Erythroblast (primary cell): ENCODE results near the gene HES5.

Source experiments
- GATA1 ChIP-seq: IDR thresholded peaks from 2 replicates; pipeline ENCODE4 v1.6.1; 2011; ENCODE audit warnings: low read depth, mild to moderate bottlenecking, control low read depth, low read length, moderate library complexity
- POLR2A ChIP-seq: IDR thresholded peaks from 2 replicates; pipeline ENCODE4 v1.6.1; 2011; ENCODE audit warnings: mild to moderate bottlenecking, low read length

GRCh38 chr1:2570332-2570731 lies 40.3 kb upstream of the HES5 start:
- TF ChIP-seq POLR2A (no peak), GATA1 (no peak)
